WTC11 (cell line): ENCODE data around the gene MAGI3.

Source experiments
- CBFB ChIP-seq: sonication (generic); formaldehyde crosslinking; IDR thresholded peaks from 2 replicates; pipeline ENCODE4 v1.8.1; 2022; ENCODE audit warnings: mild to moderate bottlenecking, low read depth, missing genetic modification reagents
- CTCF ChIP-seq: fragments of 200-600 bp; IDR thresholded peaks from 2 replicates; pipeline ENCODE4 v1.8.0; 2022; ENCODE audit warnings: antibody characterized with exemption
- E2F1 ChIP-seq: sonication (generic); formaldehyde crosslinking; IDR thresholded peaks from 2 replicates; pipeline ENCODE4 v1.8.0; 2022; ENCODE audit warnings: mild to moderate bottlenecking, missing genetic modification reagents
- FOXP4 ChIP-seq: sonication (generic); formaldehyde crosslinking; IDR thresholded peaks from 2 replicates; pipeline ENCODE4 v1.8.0; 2022; ENCODE audit warnings: mild to moderate bottlenecking, missing genetic modification reagents
- MAX ChIP-seq: sonication (generic); formaldehyde crosslinking; IDR thresholded peaks from 2 replicates; pipeline ENCODE4 v1.8.0; 2022; ENCODE audit warnings: mild to moderate bottlenecking, missing genetic modification reagents
- MYBL2 ChIP-seq: sonication (generic); formaldehyde crosslinking; IDR thresholded peaks from 2 replicates; pipeline ENCODE4 v1.8.1; 2023; ENCODE audit warnings: mild to moderate bottlenecking, moderate library complexity, missing genetic modification reagents
- NR2C2 ChIP-seq: sonication (generic); formaldehyde crosslinking; IDR thresholded peaks from 2 replicates; pipeline ENCODE4 v1.8.0; 2022; ENCODE audit warnings: mild to moderate bottlenecking, missing genetic modification reagents
- STAT6 ChIP-seq: sonication (generic); formaldehyde crosslinking; conservative IDR thresholded peaks from 2 replicates; pipeline ENCODE4 v1.8.1; 2023; ENCODE audit warnings: mild to moderate bottlenecking, low read depth, missing genetic modification reagents, moderate library complexity
- USF1 ChIP-seq: sonication (generic); formaldehyde crosslinking; IDR thresholded peaks from 2 replicates; pipeline ENCODE4 v1.8.0; 2022; ENCODE audit warnings: mild to moderate bottlenecking, missing genetic modification reagents
- ZNF263 ChIP-seq: sonication (generic); formaldehyde crosslinking; IDR thresholded peaks from 2 replicates; pipeline ENCODE4 v1.8.1; 2022; ENCODE audit warnings: low read depth, mild to moderate bottlenecking, moderate library complexity, missing genetic modification reagents
- ZNF317 ChIP-seq: sonication (generic); formaldehyde crosslinking; IDR thresholded peaks from 2 replicates; pipeline ENCODE4 v1.8.1; 2023; ENCODE audit warnings: low read depth, mild to moderate bottlenecking, moderate library complexity, missing genetic modification reagents, borderline replicate concordance
- ZNF425 ChIP-seq: fragments of 250-450 bp; sonication (Bioruptor Pico); conservative IDR thresholded peaks from 2 replicates; pipeline ENCODE4 v1.9.0; 2021; ENCODE audit warnings: mild to moderate bottlenecking

- TF ChIP-seq FOXP4 (CRISPR knock-in tag) (no peak), E2F1 (CRISPR knock-in tag) (no peak), STAT6 (CRISPR knock-in tag) (no peak), CBFB (no peak), ZNF263 (CRISPR knock-in tag) (no peak), ZNF317 (CRISPR knock-in tag) (no peak), CTCF (no peak), MYBL2 (CRISPR knock-in tag) (no peak), MAX (CRISPR knock-in tag) (no peak), USF1 (CRISPR knock-in tag) (no peak), ZNF425 (CRISPR knock-in tag) (no peak), NR2C2 (no peak)
Observed at GRCh38 chr1:113490384-113490783, 100.1 kb downstream of the MAGI3 start.
